GM18511 (cell line): Measurements from ENCODE around the gene DSTN.

ENCODE experiments used
- ATAC-seq: cut with Tn5 transposase; IDR thresholded peaks from one replicate; pipeline ENCODE4 v1.9.1; 2021; ENCODE audit warnings: mild to moderate bottlenecking, moderate library complexity; ENCODE audit not compliant: unreplicated experiment

The DSTN gene

GRCh38 chr20:17545127-17545526, 24.7 kb upstream of the DSTN start:
- no peak for ATAC-seq

GRCh38 chr20:17549131-17549530, 20.7 kb upstream of the DSTN start:
- ATAC-seq = no peak

- ATAC-seq = no peak
These were observed 14.8 kb upstream of the DSTN start for GRCh38 chr20:17555106-17555505.

GRCh38 chr20:17556837-17557674, 12.8 kb upstream of the DSTN start:
- ATAC-seq = no peak

- no peak for ATAC-seq
These were observed 12.2 kb upstream of the DSTN start for GRCh38 chr20:17557675-17558006.

- no peak for ATAC-seq
These were observed 11.5 kb upstream of the DSTN start for GRCh38 chr20:17558154-17558940.

GRCh38 chr20:17558941-17559304, 11.0 kb upstream of the DSTN start:
- ATAC-seq = no peak

- ATAC-seq = no peak
These were observed 10.5 kb upstream of the DSTN start for GRCh38 chr20:17559338-17559737.

- no peak for ATAC-seq
These were observed 9.4 kb upstream of the DSTN start for GRCh38 chr20:17560344-17561074.

GRCh38 chr20:17562804-17563305, 7.0 kb upstream of the DSTN start:
- no peak for ATAC-seq

GRCh38 chr20:17565169-17565845, 4.6 kb upstream of the DSTN start:
- ATAC-seq = no peak

- no peak for ATAC-seq
These were observed 3.5 kb upstream of the DSTN start for GRCh38 chr20:17566345-17566744.

GRCh38 chr20:17568045-17568788, 1.7 kb upstream of the DSTN start:
- no peak for ATAC-seq

GRCh38 chr20:17568972-17569521, 828 bp upstream of the DSTN start:
- no peak for ATAC-seq

GRCh38 chr20:17570347-17571152, 675 bp downstream of the DSTN start:
- ATAC-seq = peak; percentile 40

- peak; percentile 39 for ATAC-seq
These were observed 1.3 kb downstream of the DSTN start for GRCh38 chr20:17571153-17571527.

- no peak for ATAC-seq
These were observed 2.3 kb downstream of the DSTN start for GRCh38 chr20:17572034-17572638.

- ATAC-seq = no peak
These were observed 3.6 kb downstream of the DSTN start for GRCh38 chr20:17573463-17573862.

GRCh38 chr20:17576215-17576614, 6.3 kb downstream of the DSTN start:
- no peak for ATAC-seq
